Measurements from ENCODE around the gene WNT1. TPM values are rescaled to one million over a fixed set of nuclear protein-coding genes. Genes with fewer than 3 reads are reported as not detected.

WNT1 gene
- total RNA-seq, 1 experiment from 2014 or later = not detected

GRCh38 chr12:48988030-48988649 lies 10.0 kb downstream of the WNT1 start:
- no peak overlapping the region for H3K4me2 ChIP-seq (ENCODE audit: insufficient read depth, insufficient read length, low read length)
- H4K20me1 ChIP-seq (ENCODE audit: control insufficient read depth, insufficient read depth, insufficient read length) = no peaks in the 10 kb centered on the region

More at GRCh38 chr12:48988030-48988649, 10.0 kb downstream of the WNT1 start:
- no peaks in the 10 kb centered on the region for H3K36me3 Mint-ChIP-seq (ENCODE audit: insufficient read depth in 1 of 3, low read depth in 3 of 3)
- Histone ChIP-seq H3K79me2 (ENCODE audit: insufficient read depth, low read length) (no peaks in the 10 kb centered on the region), H3T11ph (ENCODE audit: low read length) (no peak overlapping the region), H3K18ac (ENCODE audit: insufficient read length, low read depth, low read length) (no peak overlapping the region), H3K27me3 (ENCODE audit: insufficient read depth, low read length) (peaks cover 28% of the 10 kb centered on the region; the same call in 1 of the 2 replicates), H4K91ac (ENCODE audit: insufficient read length, low read depth, low read length) (no peak overlapping the region), H3K56ac (ENCODE audit: insufficient read length, low read depth, low read length) (no peak overlapping the region), H3K9ac (ENCODE audit: extremely low read depth, insufficient read length, low read length) (no peak overlapping the region), H3K14ac (ENCODE audit: insufficient read depth, low read length) (no peak overlapping the region), H2BK5ac (ENCODE audit: insufficient read length, low read length) (no peak overlapping the region), H2AFZ (ENCODE audit: low read length) (no peak overlapping the region), H2AK5ac (ENCODE audit: insufficient read length, low read length) (no peak overlapping the region), H3K4me1 (ENCODE audit: insufficient read depth, low read length) (no peaks in the 10 kb centered on the region), H2BK20ac (ENCODE audit: low read depth, low read length, poor library complexity, severe bottlenecking) (no peak overlapping the region), H2BK15ac (ENCODE audit: low read depth, low read length) (no peak overlapping the region), H3K27ac (ENCODE audit: insufficient read length, low read depth, low read length) (no peak overlapping the region), H3K9me3 (ENCODE audit: control insufficient read depth, low read depth, low read length) (no peaks in the 10 kb centered on the region), H3K23me2 (ENCODE audit: insufficient read length, low read depth, low read length, poor library complexity, severe bottlenecking) (no peaks in the 10 kb centered on the region), H3K79me1 (ENCODE audit: insufficient read depth, low read depth, low read length, poor library complexity, severe bottlenecking) (no peaks in the 10 kb centered on the region), H3K4ac (ENCODE audit: low read depth, low read length) (no peak overlapping the region), H4K5ac (ENCODE audit: insufficient read length, low read depth, low read length) (no peak overlapping the region), H2BK12ac (ENCODE audit: insufficient read length, low read depth, low read length) (no peak overlapping the region), H2BK120ac (ENCODE audit: low read depth, low read length, poor library complexity, severe bottlenecking) (no peak overlapping the region), H4K8ac (replicated peaks; ENCODE audit: insufficient read length, low read depth, low read length) (no peak overlapping the region), H3K23ac (ENCODE audit: insufficient read length, low read depth, low read length) (no peak overlapping the region)
- H3K9me3 Mint-ChIP-seq = no peaks in the 10 kb centered on the region
- H3K4me1 Mint-ChIP-seq = peaks cover 7 to 24% of the 10 kb centered on the region in 2 experiments
- peak; percentile 92 for DNase-seq
- WGBS (ENCODE audit: extremely low coverage, insufficient read length, low lambda C conversion rate) = no CpG with 5 or more reads among the region's 16 CpGs
- H3K27ac Mint-ChIP-seq = no peak overlapping the region
- H3K4me3 Mint-ChIP-seq = no peak overlapping the region
- TF ChIP-seq CTCF (conservative IDR thresholded peaks at IDR 0.05) = peak; percentile 95
- H3K27me3 Mint-ChIP-seq (ENCODE audit: low read depth) = peaks cover 81% of the 10 kb centered on the region

Data from H9 (cell line).